RWPE1 (cell line): ENCODE measurements around the gene RFT1.
"Not testable (repeated sequence)": the region's sequence is repeated elsewhere in the genome, so short reads cannot be mapped to it uniquely, and the experiment has no call there.

Source experiments
- CTCF ChIA-PET: fragments of 350-600 bp; sonication (Branson Sonifier 250); formaldehyde crosslinking; extraction: SDS; loops from one replicate; lab custom pipeline; 2021; lab: Yijun Ruan, JAX
- POLR2A ChIA-PET: fragments of 400-600 bp; formaldehyde crosslinking; extraction: SDS; loops from one replicate; lab custom pipeline; 2020; ENCODE audit warnings: antibody characterized with exemption; ENCODE audit not compliant: low non-redundant PET; lab: Yijun Ruan, JAX
- DNase-seq: peaks from one replicate; pipeline ENCODE4 v3.0.0; 2012; ENCODE audit warnings: low spot score
- H3K27ac ChIP-seq: fragments of 450-650 bp; 2 replicates; pipeline ENCODE4 v1.5.1; 2017
- CTCF ChIP-seq: fragments of 450-650 bp; conservative IDR thresholded peaks from 2 replicates; pipeline ENCODE4 v1.5.1; 2017; ENCODE audit warnings: low read depth, mild to moderate bottlenecking

Gene RFT1

GRCh38 chr3:53153980-53154379 is 23.7 kb upstream of the RFT1 start:
- CTCF ChIA-PET = no interaction called here
- TF ChIP-seq CTCF = no peak
- H3K27ac ChIP-seq = peak overlapping the region; percentile 69
- POLR2A ChIA-PET = no interaction called here
- DNase-seq = no peak

GRCh38 chr3:53153264-53153823 is 23.1 kb upstream of the RFT1 start:
- TF ChIP-seq CTCF = no peak
- peak overlapping the region; percentile 69 for H3K27ac ChIP-seq
- no peak for DNase-seq
- CTCF ChIA-PET = no interaction called here
- POLR2A ChIA-PET = no interaction called here

- H3K27ac ChIP-seq = no peak overlapping the region
- ChIA-PET POLR2A (no interaction called here), CTCF (interaction anchor here (0.9 to 1.2 kb wide), 2 partner anchors 8 to 44 kb away, joined by 3 read pairs; partner anchors contain the start of gene PRKCD)
- no peak for DNase-seq
- TF ChIP-seq CTCF = no peak
Observed at GRCh38 chr3:53151870-53152660, 21.8 kb upstream of the RFT1 start.

- TF ChIP-seq CTCF = no peak
- CTCF ChIA-PET = interaction anchor here (0.6 to 1.2 kb wide), 3 partner anchors 9 to 180 kb away, joined by 3 to 4 read pairs (median 3); partner anchors contain the start of gene PRKCD
- POLR2A ChIA-PET = no interaction called here
- no peak overlapping the region; the same call in 1 of the 2 replicates for H3K27ac ChIP-seq
- DNase-seq = no peak
Observed at GRCh38 chr3:53151465-53151864, 21.2 kb upstream of the RFT1 start.

GRCh38 chr3:53151086-53151438 is 20.8 kb upstream of the RFT1 start:
- H3K27ac ChIP-seq = peak overlapping the region; percentile 72
- CTCF ChIA-PET = interaction anchor here (0.6 to 1.2 kb wide), 3 partner anchors 9 to 180 kb away, joined by 3 to 4 read pairs (median 3); partner anchors contain the start of gene PRKCD
- POLR2A ChIA-PET, DNase-seq: not testable (repeated sequence)

- DNase-seq = peak; percentile 27
- CTCF ChIA-PET = interaction anchor here (0.6 to 1.2 kb wide), 2 partner anchors 46 to 181 kb away, joined by 3 to 4 read pairs; no protein-coding TSS in a partner anchor
- POLR2A ChIA-PET = no interaction called here
- no peak for TF ChIP-seq CTCF
- peak overlapping the region; percentile 72 for H3K27ac ChIP-seq
Observed at GRCh38 chr3:53150247-53151085, 20.2 kb upstream of the RFT1 start.
